ENCODE data around the gene USP31.

DNA sequence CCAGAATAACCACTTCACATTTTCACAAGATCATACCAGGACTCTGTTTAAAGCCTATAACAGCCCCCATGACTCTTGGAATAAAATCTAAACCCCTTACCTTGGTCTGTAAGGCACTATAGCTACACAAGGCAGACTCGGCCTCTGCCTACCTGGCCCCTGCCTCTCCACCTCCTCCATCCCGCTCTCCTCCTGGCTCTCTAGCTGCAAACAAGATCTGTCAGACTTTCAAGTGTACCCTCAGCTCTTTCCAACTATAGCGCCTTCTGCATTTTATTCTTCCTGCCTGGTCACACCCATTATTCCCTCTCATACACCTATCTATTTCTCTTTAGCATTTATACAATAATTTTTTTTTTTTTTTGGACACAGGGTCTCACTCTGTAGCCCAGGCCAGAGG is 8.2 kb downstream of the USP31 start:
- no peak for TF ChIP-seq RAD21 (conservative IDR thresholded peaks at IDR 0.05 in 1 of 2, IDR thresholded peaks at IDR 0.05 in 1 of 2)
- TF ChIP-seq MAFK (IDR thresholded peaks at IDR 0.05; ENCODE audit: partially characterized antibody) = no peak
- no peak for TF ChIP-seq ZNF302 (CRISPR knock-in tag; IDR thresholded peaks at IDR 0.05)
- TF ChIP-seq CHD2 (IDR thresholded peaks at IDR 0.05; ENCODE audit: low read length, partially characterized antibody) = no peak
- TF ChIP-seq CBX8 (IDR thresholded peaks at IDR 0.05) = no peak
- TF ChIP-seq EP300 (IDR thresholded peaks at IDR 0.05) = no peak
- TF ChIP-seq ZC3H11A (IDR thresholded peaks at IDR 0.05) = no peak
- no peak for TF ChIP-seq USF2 (IDR thresholded peaks at IDR 0.05)
- TF ChIP-seq, protein P1, sequence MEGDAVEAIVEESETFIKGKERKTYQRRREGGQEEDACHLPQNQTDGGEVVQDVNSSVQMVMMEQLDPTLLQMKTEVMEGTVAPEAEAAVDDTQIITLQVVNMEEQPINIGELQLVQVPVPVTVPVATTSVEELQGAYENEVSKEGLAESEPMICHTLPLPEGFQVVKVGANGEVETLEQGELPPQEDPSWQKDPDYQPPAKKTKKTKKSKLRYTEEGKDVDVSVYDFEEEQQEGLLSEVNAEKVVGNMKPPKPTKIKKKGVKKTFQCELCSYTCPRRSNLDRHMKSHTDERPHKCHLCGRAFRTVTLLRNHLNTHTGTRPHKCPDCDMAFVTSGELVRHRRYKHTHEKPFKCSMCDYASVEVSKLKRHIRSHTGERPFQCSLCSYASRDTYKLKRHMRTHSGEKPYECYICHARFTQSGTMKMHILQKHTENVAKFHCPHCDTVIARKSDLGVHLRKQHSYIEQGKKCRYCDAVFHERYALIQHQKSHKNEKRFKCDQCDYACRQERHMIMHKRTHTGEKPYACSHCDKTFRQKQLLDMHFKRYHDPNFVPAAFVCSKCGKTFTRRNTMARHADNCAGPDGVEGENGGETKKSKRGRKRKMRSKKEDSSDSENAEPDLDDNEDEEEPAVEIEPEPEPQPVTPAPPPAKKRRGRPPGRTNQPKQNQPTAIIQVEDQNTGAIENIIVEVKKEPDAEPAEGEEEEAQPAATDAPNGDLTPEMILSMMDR (IDR thresholded peaks at IDR 0.05) = no peak

Measured in A549 (cell line).